Pancreas (tissue), 10 donors: Measurements from ENCODE around the gene SOCS3. TPM values are rescaled to one million over a fixed set of nuclear protein-coding genes. Genes with fewer than 3 reads are reported as not detected.
A peak's percentile ranks its signal among the peaks of the same experiment; 100 is the strongest.

Source experiments
- ATAC-seq, 4 donors: fragments of 200-7000 bp; cut with Tn5 transposase; one replicate each; pipeline versions ENCODE4 v1.8.0 to v1.9.1; 2020; ENCODE audit warnings: mild to moderate bottlenecking in 4 of 4, moderate library complexity in 4 of 4
- DNase-seq, 6 donors: peaks; one replicate each; pipeline ENCODE4 v3.0.0-alpha.2; 2020
- FAIRE-seq: peaks from 2 replicates; lab custom pipeline; 2012; peaks lifted over from hg19 to GRCh38; lab: Jason Lieb, UNC
- H3K27ac ChIP-seq, 4 donors: fragments of 200-600 bp; sonication (generic); 1 replicate in 3 of 4; 2 replicates in 1 of 4; pipeline versions ENCODE4 v1.5.0 to v1.8.0; 2020
- H3K27me3 ChIP-seq, 4 donors: fragments of 200-600 bp; one replicate each; pipeline ENCODE4 v1.8.0; 2021
- H3K36me3 ChIP-seq, 3 donors: fragments of 200-600 bp; sonication (generic) in 1 of 3; one replicate each; pipeline versions ENCODE4 v1.5.0 to v1.8.0; 2020 to 2021
- H3K4me1 ChIP-seq, 3 donors: fragments of 200-600 bp; one replicate each; pipeline ENCODE4 v1.8.0; 2021
- H3K4me3 ChIP-seq, 4 donors: fragments of 200-600 bp; sonication (generic) in 2 of 4; one replicate each; pipeline versions ENCODE4 v1.5.0 to v1.8.0; 2020 to 2021
- H3K9me3 ChIP-seq, 4 donors: fragments of 200-600 bp; one replicate each; pipeline ENCODE4 v1.8.0; 2021
- WGBS, 2 donors: extraction: QIAGEN DNeasy Blood & Tissue Kit; methylation state at CpG; one replicate each; pipeline ENCODE4 v1.1.7; 2013; 5-methylcytosine and 5-hydroxymethylcytosine counted together
- intact Hi-C, 3 donors: fragments of 100-400 bp; cut with DNase I; formaldehyde crosslinking; loops; one replicate each; pipeline versions ENCODE4 v1.11.1 to v1.14.2; 2022
- polyA plus RNA-seq, 2 donors: library from polyadenylated mRNA; stranded (reverse); fragments of 200-250 nt; gene quantifications; one replicate each; pipeline ENCODE4 v1.2.3, GENCODE V29; 2013
- total RNA-seq, 6 donors: library from RNA; stranded (reverse); fragmentation: NEBNext Ultra II Directional in 4 of 6; extraction: Animal tissue kit (Norgen Biotek cat#: 25700) in 4 of 6; gene quantifications; one replicate each; pipeline versions ENCODE4 v1.2.1 to v1.2.4, GENCODE V29; 2021 to 2023
- TF ChIP-seq, protein P1 (sequence below), 4 donors: fragments of 200-600 bp; sonication (generic) in 3 of 4; IDR thresholded peaks; one replicate each; pipeline versions ENCODE4 v1.5.0 to v1.8.0; 2021; ENCODE audit warnings: antibody characterized with exemption in 4 of 4
- donor health status: healthy with polysubstance abuse.
- donor health status: DM: no; HTN: no; CAD: no; lungs with moderate emphysema.
- donor health status: DM: no; HTN: no; CAD: no.
- donor health status: control.
- donor health status: control.
- donor health status: Bipolar disorder and iron deficiency.
- donor health status: DM: yes; HTN: yes; CAD: no.
- donor health status: DM: no; HTN: no; CAD: no.
- donor health status: DM: no; HTN: no; CAD: no.
- donor health status: DM: yes; HTN: yes; CAD: no.

The SOCS3 gene
- total and polyA plus RNA-seq, 8 donors = 5.7 to 53.3 (median 22.8) TPM

DNA sequence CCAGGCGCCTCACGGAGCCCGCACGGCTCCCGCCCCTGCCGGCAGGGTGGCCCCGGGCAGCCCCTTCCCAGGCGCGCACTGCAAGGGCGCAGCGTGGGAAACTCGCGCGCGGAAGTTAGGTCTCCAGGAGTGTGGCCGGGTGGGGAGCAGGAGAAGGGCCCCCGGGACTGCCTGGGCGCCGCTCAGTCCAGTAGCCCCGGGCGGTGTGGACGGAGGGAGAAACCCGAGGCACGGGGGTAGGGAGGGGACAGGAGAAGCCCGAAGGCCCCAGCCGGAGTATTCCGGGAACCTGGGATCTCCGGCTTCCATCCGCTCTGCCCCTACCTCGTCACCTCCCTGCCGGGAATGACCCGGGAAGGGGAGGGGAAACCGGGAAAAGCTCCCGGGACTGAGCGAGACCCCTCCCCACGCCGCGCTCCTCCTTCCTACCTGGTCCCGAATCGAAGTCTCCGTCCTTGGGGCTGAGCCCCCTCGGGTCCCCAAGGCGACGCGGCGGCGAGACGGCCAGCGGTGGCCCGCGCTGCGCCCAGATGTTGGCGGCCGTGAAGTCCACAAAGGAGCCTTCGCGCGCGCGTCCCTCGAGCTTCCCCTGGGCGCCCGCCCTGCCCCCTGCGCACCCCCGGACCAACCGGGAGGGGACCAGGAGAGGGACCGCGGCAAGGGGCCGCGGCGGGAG lies 418 bp downstream of the SOCS3 start:
- intact Hi-C loops = no loop called here
- peaks cover 5 to 20% (median 6%) of the 10 kb centered on the region in 3 donors for H3K4me1 ChIP-seq

DNA sequence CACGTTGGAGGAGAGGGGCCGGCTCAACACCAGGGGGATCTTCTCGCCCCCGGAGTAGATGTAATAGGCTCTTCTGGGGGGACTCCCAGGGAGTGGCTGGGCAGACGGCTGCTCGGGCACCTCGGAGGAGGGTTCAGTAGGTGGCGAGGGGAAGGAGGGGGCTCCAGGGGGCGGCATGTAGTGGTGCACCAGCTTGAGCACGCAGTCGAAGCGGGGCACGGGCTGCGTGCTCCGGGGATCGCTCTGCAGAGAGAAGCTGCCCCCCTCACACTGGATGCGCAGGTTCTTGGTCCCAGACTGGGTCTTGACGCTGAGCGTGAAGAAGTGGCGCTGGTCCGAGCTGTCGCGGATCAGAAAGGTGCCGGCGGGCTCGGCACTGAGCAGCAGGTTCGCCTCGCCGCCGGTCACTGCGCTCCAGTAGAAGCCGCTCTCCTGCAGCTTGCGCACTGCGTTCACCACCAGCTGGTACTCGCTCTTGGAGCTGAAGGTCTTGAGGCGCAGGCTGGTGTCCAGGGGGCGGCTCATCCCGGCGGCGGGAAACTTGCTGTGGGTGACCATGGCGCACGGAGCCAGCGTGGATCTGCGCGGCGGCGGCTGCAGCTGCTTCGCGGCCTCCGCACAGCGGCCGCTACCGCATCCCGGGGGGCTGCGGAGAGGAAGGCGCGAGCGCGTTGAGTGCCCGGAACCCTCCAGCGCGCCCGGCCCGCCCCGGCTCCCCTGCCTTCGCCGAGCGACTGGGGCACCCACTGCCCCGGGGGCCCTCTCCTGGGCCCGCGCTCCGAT lies 1.1 kb downstream of the SOCS3 start:
- peak overlapping the region; percentile 54 to 94 (median 74) for H3K27ac ChIP-seq
- intact Hi-C loops = no loop called here
- TF ChIP-seq, protein P1, sequence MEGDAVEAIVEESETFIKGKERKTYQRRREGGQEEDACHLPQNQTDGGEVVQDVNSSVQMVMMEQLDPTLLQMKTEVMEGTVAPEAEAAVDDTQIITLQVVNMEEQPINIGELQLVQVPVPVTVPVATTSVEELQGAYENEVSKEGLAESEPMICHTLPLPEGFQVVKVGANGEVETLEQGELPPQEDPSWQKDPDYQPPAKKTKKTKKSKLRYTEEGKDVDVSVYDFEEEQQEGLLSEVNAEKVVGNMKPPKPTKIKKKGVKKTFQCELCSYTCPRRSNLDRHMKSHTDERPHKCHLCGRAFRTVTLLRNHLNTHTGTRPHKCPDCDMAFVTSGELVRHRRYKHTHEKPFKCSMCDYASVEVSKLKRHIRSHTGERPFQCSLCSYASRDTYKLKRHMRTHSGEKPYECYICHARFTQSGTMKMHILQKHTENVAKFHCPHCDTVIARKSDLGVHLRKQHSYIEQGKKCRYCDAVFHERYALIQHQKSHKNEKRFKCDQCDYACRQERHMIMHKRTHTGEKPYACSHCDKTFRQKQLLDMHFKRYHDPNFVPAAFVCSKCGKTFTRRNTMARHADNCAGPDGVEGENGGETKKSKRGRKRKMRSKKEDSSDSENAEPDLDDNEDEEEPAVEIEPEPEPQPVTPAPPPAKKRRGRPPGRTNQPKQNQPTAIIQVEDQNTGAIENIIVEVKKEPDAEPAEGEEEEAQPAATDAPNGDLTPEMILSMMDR (IDR thresholded peaks at IDR 0.05) = no peak
- H3K27me3 ChIP-seq = no peaks in the 10 kb centered on the region
- H3K4me1 ChIP-seq = peaks cover 5 to 22% (median 6%) of the 10 kb centered on the region in 3 donors
- H3K9me3 ChIP-seq = no peaks in the 10 kb centered on the region
- H3K4me3 ChIP-seq = peak overlapping the region; percentile 36 to 95 (median 46)
- 50 to 53% methylated on average over 51 to 72 of the region's 72 CpGs for WGBS, 2 donors
- ATAC-seq (peak in 1 of 4 donors; percentile 0), FAIRE-seq (no peak), DNase-seq (peak in 1 of 6 donors; percentile 45)
- no peaks in the 10 kb centered on the region for H3K36me3 ChIP-seq

More for the DNA sequence above, 418 bp downstream of the SOCS3 start:
- DNase-seq (peak in 5 of 6 donors; percentile 57 to 86 (median 66)), FAIRE-seq (no peak), ATAC-seq (peak; percentile 0 to 26 (median 10))
- WGBS, 2 donors = 12 to 15% methylated on average over 34 to 69 of the region's 70 CpGs
- H3K4me3 ChIP-seq = peak overlapping the region; percentile 36 to 95 (median 46)
- H3K36me3 ChIP-seq = no peaks in the 10 kb centered on the region
- H3K27me3 ChIP-seq = no peaks in the 10 kb centered on the region
- H3K27ac ChIP-seq = peak overlapping the region; percentile 54 to 94 (median 74)
- H3K9me3 ChIP-seq = no peaks in the 10 kb centered on the region
- TF ChIP-seq, protein P1 (IDR thresholded peaks at IDR 0.05) = no peak

DNA sequence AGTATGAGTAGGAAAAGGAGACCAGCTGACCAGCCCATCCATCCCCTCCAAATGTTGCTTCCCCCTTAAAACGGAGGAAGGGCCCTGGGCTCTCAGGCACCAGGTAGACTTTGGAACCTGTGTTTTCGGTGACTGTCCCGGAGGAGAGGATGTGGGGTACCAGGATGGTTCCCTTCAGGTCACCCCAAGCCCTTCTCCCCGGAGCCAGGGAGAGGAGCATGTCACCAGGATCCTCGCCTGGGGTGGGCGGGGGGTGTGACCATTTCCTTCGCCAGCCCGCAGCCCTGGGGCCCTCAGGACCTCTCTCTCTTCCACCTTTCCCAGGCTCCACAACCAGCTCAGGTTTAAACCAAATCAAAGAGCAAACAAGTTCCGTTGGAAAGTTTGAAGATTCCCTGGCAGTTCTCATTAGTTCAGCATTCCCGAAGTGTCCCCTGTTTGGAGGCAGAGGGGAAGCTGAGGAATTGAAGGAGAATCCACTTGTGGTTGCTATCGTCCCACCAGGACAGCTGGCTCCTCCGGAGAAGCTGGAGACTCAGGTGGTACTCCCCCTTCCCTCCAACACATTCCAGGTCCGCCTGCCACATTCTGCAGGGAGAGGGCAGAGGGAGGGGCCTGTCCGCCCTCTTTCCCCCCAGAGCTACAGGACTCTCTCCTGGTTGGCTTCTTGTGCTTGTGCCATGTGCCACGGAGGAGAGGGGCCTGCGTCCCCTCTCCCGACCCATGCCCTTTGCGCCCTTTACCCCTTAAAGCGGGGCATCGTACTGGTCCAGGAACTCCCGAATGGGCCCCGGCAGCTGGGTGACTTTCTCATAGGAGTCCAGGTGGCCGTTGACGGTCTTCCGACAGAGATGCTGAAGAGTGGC lies 2.0 kb downstream of the SOCS3 start:
- ATAC-seq (no peak), DNase-seq (no peak), FAIRE-seq (no peak)
- TF ChIP-seq, protein P1 (IDR thresholded peaks at IDR 0.05) = no peak
- Histone ChIP-seq H3K4me3 (peak overlapping the region in 3 of 4 donors; percentile 43 to 95 (median 49)), H3K27ac (peak overlapping the region in 1 of 4 donors; percentile 5), H3K9me3 (no peaks in the 10 kb centered on the region), H3K27me3 (no peaks in the 10 kb centered on the region), H3K36me3 (no peaks in the 10 kb centered on the region), H3K4me1 (peaks cover 5 to 27% (median 13%) of the 10 kb centered on the region in 3 donors)
- 76% methylated on average over 24 to 25 of the region's 25 CpGs for WGBS, 2 donors
- intact Hi-C loops = no loop called here

DNA sequence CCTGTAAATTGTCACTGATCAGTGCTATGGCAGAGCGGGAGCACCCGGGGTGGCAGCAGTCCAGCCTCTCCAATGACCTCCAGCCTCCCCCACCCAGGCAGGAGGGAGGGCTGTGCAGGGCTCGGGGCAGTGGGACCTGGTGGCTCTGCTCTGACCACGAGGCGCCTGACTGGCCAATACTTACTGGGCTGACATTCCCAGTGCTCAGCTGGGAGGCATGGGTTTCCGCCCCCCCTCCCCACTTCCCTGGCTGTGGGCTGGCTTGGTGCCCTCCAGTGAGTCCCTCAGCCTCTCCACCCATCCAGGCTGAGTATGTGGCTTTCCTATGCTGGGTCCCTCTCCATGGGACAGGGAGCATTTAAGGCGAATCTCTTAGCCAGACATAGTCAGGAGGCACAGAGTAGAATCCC lies 2.7 kb downstream of the SOCS3 start:
- no peaks in the 10 kb centered on the region for H3K27me3 ChIP-seq
- H3K27ac ChIP-seq = no peak overlapping the region
- H3K4me3 ChIP-seq = peak overlapping the region in 3 of 4 donors; percentile 2 to 95 (median 43)
- no peaks in the 10 kb centered on the region for H3K36me3 ChIP-seq
- FAIRE-seq = no peak
- intact Hi-C loops = no loop called here
- 43 to 48% methylated on average over 7 of the region's 7 CpGs for WGBS, 2 donors
- DNase-seq = peak in 2 of 6 donors; percentile 49 to 58
- TF ChIP-seq, protein P1 (IDR thresholded peaks at IDR 0.05) = no peak
- H3K4me1 ChIP-seq = peaks cover 9 to 31% (median 17%) of the 10 kb centered on the region in 3 donors
- peak in 1 of 4 donors; percentile 0 for ATAC-seq
- no peaks in the 10 kb centered on the region for H3K9me3 ChIP-seq
